HG02938 (cell line): ENCODE measurements around the gene IGFBP6.

Source experiments
- ATAC-seq: cut with Tn5 transposase; IDR thresholded peaks from one replicate; pipeline ENCODE4 v1.9.1; 2021; ENCODE audit warnings: mild to moderate bottlenecking, moderate library complexity; ENCODE audit not compliant: unreplicated experiment

The IGFBP6 gene

DNA sequence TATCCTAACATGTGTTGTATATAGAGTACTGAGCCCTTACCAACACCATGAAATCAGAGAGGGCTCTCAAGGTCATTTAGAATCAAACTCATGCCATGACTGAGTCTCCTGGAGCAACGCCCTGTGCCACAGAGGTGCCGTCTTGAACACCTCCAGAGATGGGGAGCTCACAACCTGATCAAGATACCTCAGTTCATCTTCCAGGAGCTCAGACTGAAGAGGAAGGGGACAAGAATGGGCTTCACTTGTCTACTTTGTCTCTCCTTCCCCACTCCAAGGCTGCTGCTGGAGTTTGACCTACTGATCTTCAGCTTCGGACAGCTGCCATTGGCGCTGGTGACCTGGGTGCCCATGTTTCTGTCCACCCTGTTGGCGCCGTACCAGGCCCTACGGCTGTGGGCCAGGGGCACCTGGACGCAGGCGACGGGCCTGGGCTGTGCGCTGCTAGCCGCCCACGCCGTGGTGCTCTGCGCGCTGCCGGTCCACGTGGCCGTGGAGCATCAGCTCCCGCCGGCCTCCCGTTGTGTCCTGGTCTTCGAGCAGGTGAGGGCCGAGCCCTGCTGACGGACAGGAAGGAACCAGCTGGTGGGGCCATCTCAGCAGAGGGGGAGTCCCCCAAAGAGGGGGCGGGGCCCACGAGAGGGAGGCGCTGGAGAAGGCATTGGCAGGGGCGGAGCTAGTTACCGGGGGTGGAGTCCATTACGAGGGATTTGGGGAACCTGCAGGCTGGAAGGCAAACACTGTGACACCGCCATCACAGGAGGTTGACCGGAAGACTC lies 17.8 kb downstream of the IGFBP6 start:
- ATAC-seq = no peak

DNA sequence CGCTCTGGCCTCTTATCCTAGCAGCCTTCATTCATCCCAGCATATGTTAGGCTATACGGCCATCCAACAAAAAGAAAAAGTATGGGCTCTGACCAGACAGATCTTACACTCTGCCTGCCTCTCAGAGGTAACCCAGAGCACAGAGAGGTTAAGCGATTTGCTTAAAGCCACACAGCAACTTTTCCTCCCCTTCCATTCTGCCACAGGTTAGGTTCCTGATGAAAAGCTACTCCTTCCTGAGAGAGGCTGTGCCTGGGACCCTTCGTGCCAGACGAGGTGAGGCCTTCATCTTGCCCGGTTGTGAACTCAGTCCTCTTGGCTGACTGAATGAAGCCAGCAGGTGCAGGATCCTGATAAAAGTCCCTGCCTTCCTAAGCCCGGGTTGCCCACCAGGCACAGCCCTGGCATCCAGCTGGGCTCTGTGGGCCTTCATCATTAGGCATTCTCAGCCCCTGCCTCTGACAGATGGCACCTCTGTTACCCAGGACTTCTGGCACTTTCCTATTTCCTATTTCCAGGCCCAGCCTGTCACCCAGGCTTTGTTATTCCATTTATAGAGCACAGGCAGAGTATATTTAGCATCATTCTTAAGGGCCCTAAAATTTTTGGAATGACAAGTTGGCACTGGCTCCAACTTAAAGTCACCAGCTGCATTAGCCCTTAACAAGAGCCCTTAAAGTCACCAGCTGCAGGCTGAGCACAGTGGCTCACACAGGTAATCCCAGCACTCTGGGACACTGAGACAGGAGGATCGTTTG lies 18.6 kb downstream of the IGFBP6 start:
- no peak for ATAC-seq

DNA sequence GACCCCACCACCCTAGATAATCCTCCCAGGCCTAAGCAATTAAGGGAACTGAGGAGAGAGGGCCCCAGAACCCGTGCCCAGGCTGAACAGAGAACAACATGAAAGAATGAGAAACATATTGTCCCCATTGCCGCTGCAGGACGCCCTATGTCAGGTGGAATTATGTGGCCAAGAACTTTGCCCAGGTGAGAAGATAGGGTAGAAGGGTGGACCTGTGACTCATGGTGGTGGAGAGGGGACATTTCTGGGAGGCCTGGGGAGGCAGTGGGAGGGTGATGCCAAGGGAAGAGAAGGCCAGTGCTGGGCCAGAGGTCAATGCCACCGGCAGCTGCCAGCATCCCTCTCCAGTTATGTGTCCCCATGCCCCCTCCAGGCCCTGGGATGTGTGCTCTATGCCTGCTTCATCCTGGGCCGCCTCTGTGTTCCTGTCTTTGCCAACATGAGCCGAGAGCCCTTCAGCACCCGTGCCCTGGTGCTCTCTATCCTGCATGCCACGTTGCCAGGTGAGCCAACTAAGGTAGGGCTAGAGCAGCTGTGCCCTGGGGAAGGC lies 21.4 kb downstream of the IGFBP6 start:
- no peak for ATAC-seq

DNA sequence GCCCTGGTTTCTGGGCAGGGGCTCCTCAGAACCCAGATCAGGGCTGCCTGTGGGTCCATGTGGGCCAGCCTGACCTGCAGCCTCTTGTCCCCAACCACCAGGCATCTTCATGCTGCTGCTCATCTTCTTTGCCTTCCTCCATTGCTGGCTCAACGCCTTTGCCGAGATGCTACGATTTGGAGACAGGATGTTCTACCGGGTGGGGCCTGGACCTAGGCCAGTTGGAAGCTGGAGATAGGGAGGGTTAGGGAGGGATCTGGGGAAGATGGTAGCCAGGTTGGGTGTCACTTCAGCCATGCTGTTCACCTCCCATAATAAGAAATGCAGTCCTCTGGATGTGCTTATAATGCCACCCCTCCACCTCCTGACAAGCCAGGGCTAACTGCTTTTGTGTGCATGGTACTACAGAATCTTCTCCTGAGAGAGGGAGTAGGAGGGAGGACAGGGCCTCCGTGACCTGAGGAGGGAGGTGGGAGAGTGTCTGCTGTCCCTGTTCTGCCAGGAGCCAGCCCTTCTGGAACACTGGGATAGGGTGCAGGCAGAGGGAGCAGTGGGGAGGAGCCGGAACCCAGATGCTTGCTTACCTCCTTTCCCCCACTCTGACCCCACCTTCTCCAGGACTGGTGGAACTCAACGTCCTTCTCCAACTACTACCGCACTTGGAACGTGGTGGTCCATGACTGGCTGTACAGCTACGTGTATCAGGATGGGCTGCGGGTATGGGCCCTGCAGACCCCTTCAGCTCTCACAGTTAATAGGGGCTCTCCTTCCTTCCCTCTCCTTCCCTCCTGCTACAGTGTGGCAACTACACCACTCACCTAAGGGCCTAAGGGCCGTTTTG lies 23.4 kb downstream of the IGFBP6 start:
- ATAC-seq = no peak

GRCh38 chr12:53122961-53123468 lies 25.5 kb downstream of the IGFBP6 start:
- no peak for ATAC-seq

DNA sequence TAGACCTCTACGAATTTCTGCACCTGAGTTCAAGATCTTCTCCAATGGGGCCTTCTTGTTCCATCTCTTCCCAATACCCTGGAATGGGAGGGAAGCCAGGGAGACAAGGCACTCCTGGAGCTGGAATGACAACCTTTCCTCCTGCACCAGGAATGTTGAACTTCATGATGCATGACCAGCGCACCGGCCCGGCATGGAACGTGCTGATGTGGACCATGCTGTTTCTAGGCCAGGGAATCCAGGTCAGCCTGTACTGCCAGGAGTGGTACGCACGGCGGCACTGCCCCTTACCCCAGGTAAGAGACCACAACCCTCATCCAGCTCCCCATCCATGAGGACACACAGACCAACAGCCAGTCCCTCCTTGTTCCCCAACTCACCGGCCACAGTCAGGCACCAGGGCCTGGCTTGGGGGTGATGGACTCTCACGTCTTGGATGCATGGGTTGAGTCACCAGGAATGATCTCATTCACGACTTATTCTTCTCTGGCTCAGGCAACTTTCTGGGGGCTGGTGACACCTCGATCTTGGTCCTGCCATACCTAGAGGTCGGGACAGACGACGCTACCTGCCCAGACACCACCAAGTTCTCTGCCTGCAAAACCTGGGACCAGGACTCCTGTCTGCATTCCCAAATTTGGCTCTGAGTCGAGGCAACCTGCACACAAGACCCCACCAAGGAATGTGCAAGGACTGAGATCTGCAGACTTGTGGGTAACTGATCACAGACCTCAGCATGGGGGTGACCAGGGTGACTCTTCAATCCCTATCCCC lies 26.3 kb downstream of the IGFBP6 start:
- no peak for ATAC-seq

DNA sequence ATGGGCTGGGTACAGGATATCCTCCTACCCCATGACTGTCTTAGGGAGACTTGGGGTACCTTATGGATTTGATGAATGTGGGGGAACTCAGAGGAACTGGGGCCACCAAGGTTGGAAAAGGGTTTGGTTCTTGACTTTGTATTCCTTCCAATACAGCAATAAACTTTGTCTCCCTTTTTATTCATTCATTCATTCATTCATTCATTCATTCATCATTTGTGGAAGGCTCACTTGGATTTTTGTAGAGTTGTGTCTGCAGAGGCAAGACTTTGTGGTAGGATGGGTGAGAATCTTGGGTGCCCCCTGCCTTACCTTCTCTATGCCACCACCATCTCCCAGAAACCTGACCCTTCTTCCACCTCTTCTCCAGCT lies 26.9 kb downstream of the IGFBP6 start:
- ATAC-seq = no peak

GRCh38 chr12:53127169-53127568 lies 29.7 kb downstream of the IGFBP6 start:
- ATAC-seq = no peak

- ATAC-seq = no peak
Observed at GRCh38 chr12:53128780-53129569, 31.5 kb downstream of the IGFBP6 start.

- ATAC-seq = no peak
Observed at GRCh38 chr12:53131844-53132243, 34.4 kb downstream of the IGFBP6 start.

DNA sequence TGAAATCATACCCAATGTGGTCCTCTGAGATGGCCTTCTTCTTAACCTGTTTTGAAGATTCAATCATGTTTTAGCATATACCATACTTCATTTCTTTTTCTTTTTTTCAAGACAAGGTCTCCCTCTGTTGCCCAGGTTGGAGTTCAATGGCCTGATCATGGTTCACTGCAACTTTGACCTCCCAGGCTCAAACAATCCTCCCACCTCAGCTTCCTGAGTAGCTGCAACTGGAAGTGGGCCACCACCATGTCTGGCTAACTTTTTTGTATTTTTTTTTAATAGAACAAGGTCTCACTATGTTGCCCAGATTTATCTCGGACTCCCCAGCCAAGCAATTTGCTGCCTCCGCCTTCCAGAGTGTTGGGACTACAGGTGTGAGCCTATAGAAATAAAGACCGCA lies 36.3 kb downstream of the IGFBP6 start:
- ATAC-seq = no peak

DNA sequence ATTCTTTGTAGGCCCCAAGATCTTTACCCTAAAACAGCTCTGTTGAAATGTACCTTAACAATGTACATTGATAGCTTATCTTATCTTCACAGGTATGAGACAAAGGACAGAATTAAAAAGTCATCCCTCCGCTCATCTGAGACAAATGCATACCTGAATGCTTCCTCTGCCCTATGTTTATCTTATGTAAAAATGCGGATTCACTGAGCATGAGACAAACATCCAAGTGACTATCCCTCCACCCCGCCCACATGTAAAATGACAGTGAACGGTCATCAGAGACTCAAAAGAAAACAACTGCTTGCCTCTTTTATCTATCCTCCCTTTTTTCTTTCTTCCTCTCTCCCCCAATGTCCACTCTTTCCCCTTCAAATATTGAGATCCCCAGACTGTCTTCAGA lies 45.9 kb downstream of the IGFBP6 start:
- no peak for ATAC-seq

DNA sequence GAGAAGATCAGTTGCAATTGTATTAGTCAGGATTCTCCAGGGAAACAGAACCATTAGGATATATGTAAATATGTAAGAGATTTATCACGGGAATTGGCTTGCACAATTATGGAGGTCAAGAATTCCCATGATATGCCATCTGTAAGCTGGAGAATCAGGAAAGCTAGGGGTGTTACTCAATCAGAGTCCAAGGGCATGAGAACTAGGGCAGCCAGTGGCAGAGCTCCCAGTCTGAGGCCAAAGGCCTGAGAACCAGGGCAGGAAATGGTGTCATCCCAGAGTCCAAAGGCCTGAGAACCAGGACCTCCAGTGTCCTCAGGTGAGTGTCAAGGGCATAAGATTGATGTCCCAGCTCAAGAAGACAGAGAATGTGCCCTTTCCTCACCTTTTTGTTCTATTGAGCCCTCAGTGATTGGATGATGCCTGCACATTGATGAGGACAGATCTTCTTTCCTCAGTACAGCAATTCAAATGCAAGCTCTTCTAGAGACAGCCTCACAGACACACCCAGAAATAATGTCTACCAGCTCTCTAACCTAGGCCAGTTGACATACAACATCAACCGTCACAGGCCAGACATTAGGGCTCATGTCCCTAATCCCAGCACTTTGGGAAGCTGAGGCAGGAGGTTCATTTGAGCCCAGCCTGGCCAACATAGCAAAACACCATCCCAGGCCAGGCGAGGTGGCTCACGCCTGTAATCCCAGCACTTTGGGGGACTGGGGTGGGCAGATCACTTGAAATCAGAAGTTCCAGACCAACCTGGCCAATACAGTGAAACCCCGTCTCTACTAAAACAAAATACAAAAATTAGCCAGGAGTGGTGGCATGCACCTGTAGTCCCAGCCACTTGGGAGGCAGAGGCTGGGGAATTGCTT lies 48.2 kb downstream of the IGFBP6 start:
- ATAC-seq = no peak

- no peak for ATAC-seq
Observed at GRCh38 chr12:53147181-53147580, 49.7 kb downstream of the IGFBP6 start.

- no peak for ATAC-seq
Observed at GRCh38 chr12:53147653-53148052, 50.2 kb downstream of the IGFBP6 start.

DNA sequence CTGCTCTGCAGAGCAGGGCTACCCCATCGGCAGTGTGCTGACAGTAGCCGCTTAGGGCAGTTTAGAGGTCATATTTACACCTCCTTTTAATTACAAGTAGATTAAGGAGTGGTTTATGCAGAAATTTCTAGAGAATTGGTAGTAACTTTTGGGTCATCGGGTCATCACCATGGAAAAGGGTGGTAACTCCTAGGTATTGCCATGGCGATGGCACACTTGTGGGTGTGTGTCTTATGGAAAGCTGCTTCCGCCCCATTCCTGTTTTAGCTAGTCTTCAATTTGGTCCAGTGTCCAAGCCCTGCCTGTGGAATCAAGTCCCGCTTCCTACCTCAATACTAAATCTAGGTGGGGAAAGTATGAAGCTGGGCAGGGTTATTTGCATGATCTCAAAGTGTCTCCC lies 53.6 kb downstream of the IGFBP6 start:
- ATAC-seq = no peak
